ENCODE data around the gene ZNF318.

ZNF318 gene

GRCh38 chr6:43310134-43310533, 59.3 kb downstream of the ZNF318 start:
- H3K4me3 ChIP-seq (ENCODE audit: low read length) = no peak overlapping the region
- DNase-seq (ENCODE audit: low read depth) = no peak
- TF ChIP-seq, protein P1, sequence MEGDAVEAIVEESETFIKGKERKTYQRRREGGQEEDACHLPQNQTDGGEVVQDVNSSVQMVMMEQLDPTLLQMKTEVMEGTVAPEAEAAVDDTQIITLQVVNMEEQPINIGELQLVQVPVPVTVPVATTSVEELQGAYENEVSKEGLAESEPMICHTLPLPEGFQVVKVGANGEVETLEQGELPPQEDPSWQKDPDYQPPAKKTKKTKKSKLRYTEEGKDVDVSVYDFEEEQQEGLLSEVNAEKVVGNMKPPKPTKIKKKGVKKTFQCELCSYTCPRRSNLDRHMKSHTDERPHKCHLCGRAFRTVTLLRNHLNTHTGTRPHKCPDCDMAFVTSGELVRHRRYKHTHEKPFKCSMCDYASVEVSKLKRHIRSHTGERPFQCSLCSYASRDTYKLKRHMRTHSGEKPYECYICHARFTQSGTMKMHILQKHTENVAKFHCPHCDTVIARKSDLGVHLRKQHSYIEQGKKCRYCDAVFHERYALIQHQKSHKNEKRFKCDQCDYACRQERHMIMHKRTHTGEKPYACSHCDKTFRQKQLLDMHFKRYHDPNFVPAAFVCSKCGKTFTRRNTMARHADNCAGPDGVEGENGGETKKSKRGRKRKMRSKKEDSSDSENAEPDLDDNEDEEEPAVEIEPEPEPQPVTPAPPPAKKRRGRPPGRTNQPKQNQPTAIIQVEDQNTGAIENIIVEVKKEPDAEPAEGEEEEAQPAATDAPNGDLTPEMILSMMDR (conservative IDR thresholded peaks at IDR 0.05; ENCODE audit: low read length) = no peak

GRCh38 chr6:43308990-43309477, 60.4 kb downstream of the ZNF318 start:
- TF ChIP-seq, protein P1 (conservative IDR thresholded peaks at IDR 0.05; ENCODE audit: low read length) = no peak
- no peak for DNase-seq (ENCODE audit: low read depth)
- peak overlapping the region; percentile 52 for H3K4me3 ChIP-seq (ENCODE audit: low read length)

DNA sequence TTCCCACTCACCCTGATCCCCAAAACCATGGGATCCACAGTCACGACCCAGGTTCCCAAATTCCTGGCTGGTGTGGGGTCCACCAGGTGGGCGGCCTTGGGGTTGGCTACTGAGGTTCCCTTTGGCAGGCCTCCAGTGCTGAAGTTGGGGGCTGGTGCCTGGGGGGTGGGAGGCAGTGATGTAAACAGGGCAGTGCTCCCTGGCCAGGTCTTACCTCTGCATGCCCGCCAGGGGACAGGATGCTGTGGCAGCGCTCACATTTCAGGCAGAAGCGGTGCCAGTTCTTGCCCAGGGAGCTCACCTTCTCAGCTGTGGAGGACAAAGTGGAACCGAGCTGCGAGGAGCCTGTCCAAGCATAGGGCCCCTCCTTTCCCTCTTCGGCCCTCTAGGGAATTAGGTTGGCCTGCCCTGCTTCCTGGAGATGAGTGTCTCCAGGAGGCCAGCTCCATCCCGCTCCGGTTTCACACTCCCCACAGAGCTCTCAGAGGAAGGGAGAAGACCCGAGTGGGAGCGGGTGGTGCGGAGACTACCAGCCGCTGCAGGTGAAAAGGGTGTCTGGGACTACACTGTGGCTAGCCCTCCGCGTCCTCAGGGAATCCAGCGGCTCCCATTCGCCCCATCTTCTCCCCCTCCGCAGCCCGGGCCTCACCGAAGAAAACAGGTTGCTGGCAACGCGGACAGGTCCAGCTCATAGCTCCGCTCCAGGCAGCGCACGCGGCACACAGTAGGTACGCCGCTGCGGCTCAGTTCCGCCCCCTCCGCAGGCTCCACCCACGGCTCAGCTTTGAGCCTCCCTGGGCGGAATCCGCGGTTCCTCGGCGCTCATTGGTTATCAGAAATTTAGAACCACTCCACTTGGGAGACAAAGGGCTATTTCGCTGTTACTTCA, 61.1 kb downstream of the ZNF318 start, which contains the start of gene CRIP3:
CRIP3 (minus strand) TSS at position 726 of the 889 bp plus-strand sequence; CDS start at position 692, 34 bp downstream.
- peak within 1 kb of the TSS; percentile 52 for H3K4me3 ChIP-seq (ENCODE audit: low read length)
- TF ChIP-seq, protein P1 (conservative IDR thresholded peaks at IDR 0.05; ENCODE audit: low read length) = 0 out of 2 replicates have a peak, but pooled peaks have one; percentile 2
- DNase-seq (ENCODE audit: low read depth) = peak; percentile 59

DNA sequence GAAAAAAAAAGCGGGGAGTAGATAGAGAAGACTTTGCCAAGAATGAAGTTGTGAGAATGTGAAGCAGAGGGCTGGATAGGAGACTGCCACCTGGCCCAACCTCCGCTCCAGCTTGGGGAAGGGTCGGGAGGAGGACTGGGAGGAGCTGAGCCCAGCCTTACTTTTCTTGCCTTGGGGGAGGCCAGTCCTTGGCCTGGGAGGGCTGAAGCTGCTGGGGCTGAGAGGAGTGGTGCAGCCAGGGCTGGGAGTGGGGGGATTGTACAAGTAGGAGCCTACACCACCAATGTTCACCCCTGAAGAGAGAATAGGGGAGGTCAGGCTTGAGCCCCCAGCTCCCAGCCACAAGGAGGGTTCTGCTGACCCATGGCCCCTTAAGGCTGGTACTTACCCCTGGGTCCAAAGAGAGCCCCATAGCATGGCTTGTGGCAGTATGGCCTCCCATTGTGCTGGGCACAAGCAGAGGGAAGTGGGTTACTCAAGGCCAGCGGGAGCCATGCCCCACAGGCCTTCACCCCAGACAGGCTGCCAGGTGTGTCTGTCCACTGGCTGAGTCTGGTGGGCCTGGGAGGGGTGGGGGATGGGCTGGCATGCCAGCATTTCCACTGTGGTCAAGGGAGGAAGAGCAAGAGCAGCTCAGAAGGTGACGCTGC, 61.9 kb downstream of the ZNF318 start:
- DNase-seq (ENCODE audit: low read depth) = no peak
- no peak overlapping the region for H3K4me3 ChIP-seq (ENCODE audit: low read length)
- TF ChIP-seq, protein P1 (conservative IDR thresholded peaks at IDR 0.05; ENCODE audit: low read length) = no peak

DNA sequence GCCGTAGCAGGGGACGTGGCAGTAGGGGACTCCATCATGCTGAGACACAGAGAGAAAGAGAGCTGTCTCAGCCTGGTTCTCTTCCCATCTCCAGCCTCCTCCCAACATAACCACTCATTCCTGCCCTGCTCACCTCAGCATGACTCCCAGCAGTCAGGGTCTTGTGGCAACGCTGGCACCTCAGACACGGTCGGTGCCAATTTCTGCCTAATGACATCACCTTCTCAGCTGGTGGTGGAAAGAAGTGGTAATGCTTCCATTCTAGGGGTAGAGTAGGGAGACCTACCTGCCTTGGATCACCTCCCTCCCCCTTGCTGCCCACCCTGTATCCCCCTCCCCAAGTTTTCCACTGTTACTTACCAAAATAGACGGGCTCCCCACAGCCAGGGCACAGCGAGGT, 63.4 kb downstream of the ZNF318 start:
- DNase-seq (ENCODE audit: low read depth) = no peak
- TF ChIP-seq, protein P1 (conservative IDR thresholded peaks at IDR 0.05; ENCODE audit: low read length) = no peak
- H3K4me3 ChIP-seq (ENCODE audit: low read length) = no peak overlapping the region

- DNase-seq (ENCODE audit: low read depth) = no peak
- TF ChIP-seq, protein P1 (conservative IDR thresholded peaks at IDR 0.05; ENCODE audit: low read length) = no peak
- no peak overlapping the region for H3K4me3 ChIP-seq (ENCODE audit: low read length)
Measured at GRCh38 chr6:43304882-43305281, 64.6 kb downstream of the ZNF318 start.
